Stimulated activated naive CD8-positive, alpha-beta T cell treated with anti-CD3 and anti-CD28 coated beads, Interleukin-15, Interleukin-2, amounts not matched to agents 100 U/mL and 50 U/mL, for 24 hours (primary cell): Measurements from ENCODE around the gene C6orf15.

ENCODE experiments used
- ATAC-seq: fragments of 150-1000 bp; cut with Tn5 transposase; one replicate; pipeline ENCODE4 v1.10.0; 2021
- DNase-seq: peaks from one replicate; pipeline ENCODE4 v3.0.0; 2021

Gene C6orf15

GRCh38 chr6:31112478-31112877 lies at the start of gene C6orf15:
Gene C6orf15, minus strand, starts transcription at chr6:31112575. Its CDS starts 20 bp downstream, at chr6:31112555.
- DNase-seq (no peak), ATAC-seq (no peak)

- ATAC-seq: no peak
- no peak for DNase-seq
These were observed 49.1 kb upstream of the C6orf15 start for GRCh38 chr6:31161216-31162126.

- DNase-seq (peak; percentile 55), ATAC-seq (peak; percentile 11)
These were observed 46.8 kb upstream of the C6orf15 start for GRCh38 chr6:31158863-31159855.

GRCh38 chr6:31158140-31158862 lies 45.9 kb upstream of the C6orf15 start, which contains the start of gene TCF19:
Gene TCF19, plus strand, starts transcription at chr6:31158589. Its CDS starts 881 bp downstream, at chr6:31159470.
- ATAC-seq: peak; percentile 92
- peak; percentile 99 for DNase-seq

- DNase-seq (no peak), ATAC-seq (peak; percentile 21)
These were observed 45.3 kb upstream of the C6orf15 start, which contains the start of gene CCHCR1 for GRCh38 chr6:31157513-31158139. Gene CCHCR1, minus strand, starts transcription at chr6:31157802. Its CDS starts 202 bp downstream, at chr6:31157600.

- ATAC-seq (no peak), DNase-seq (no peak)
These were observed 44.3 kb upstream of the C6orf15 start for GRCh38 chr6:31156641-31157040.

- DNase-seq (no peak), ATAC-seq (no peak)
These were observed 42.1 kb upstream of the C6orf15 start for GRCh38 chr6:31154436-31154835.

GRCh38 chr6:31152781-31153180 lies 40.4 kb upstream of the C6orf15 start:
- ATAC-seq: no peak
- no peak for DNase-seq

GRCh38 chr6:31149827-31150447 lies 37.6 kb upstream of the C6orf15 start:
- ATAC-seq: peak; percentile 4

GRCh38 chr6:31145386-31145785 lies 33.0 kb upstream of the C6orf15 start:
- no peak for ATAC-seq
- no peak for DNase-seq

More at GRCh38 chr6:31149827-31150447, 37.6 kb upstream of the C6orf15 start:
- DNase-seq: no peak

- ATAC-seq: no peak
- no peak for DNase-seq
These were observed 32.6 kb upstream of the C6orf15 start for GRCh38 chr6:31144970-31145340.

GRCh38 chr6:31144296-31144969 lies 32.1 kb upstream of the C6orf15 start:
- ATAC-seq (no peak), DNase-seq (no peak)

GRCh38 chr6:31143148-31143547 lies 30.8 kb upstream of the C6orf15 start:
- DNase-seq (no peak), ATAC-seq (no peak)

- DNase-seq (no peak), ATAC-seq (no peak)
These were observed 30.0 kb upstream of the C6orf15 start for GRCh38 chr6:31142361-31142761.

GRCh38 chr6:31140643-31141042 lies 28.3 kb upstream of the C6orf15 start:
- ATAC-seq: no peak
- no peak for DNase-seq

GRCh38 chr6:31139599-31139998 lies 27.2 kb upstream of the C6orf15 start:
- ATAC-seq: no peak
- no peak for DNase-seq

GRCh38 chr6:31138982-31139381 lies 26.6 kb upstream of the C6orf15 start, which contains the start of gene PSORS1C2:
Gene PSORS1C2, minus strand, starts transcription at chr6:31139066. Its CDS starts 40 bp downstream, at chr6:31139026.
- ATAC-seq: no peak
- DNase-seq: no peak

- ATAC-seq (no peak), DNase-seq (no peak)
These were observed 23.3 kb upstream of the C6orf15 start for GRCh38 chr6:31135710-31136109.

GRCh38 chr6:31132806-31133205 lies 20.4 kb upstream of the C6orf15 start:
- ATAC-seq (no peak), DNase-seq (no peak)

- DNase-seq (no peak), ATAC-seq (no peak)
These were observed 19.2 kb upstream of the C6orf15 start for GRCh38 chr6:31131595-31131994.
